HG02943 (cell line): ENCODE results near the gene FAM53B.

Experiments used
- ATAC-seq: cut with Tn5 transposase; IDR thresholded peaks from one replicate; pipeline ENCODE4 v1.9.1; 2021; ENCODE audit warnings: mild to moderate bottlenecking, low read depth, moderate library complexity; ENCODE audit not compliant: unreplicated experiment

FAM53B gene

GRCh38 chr10:124698545-124699469, 45.4 kb downstream of the FAM53B start:
- no peak for ATAC-seq

GRCh38 chr10:124697837-124698544, 46.2 kb downstream of the FAM53B start:
- no peak for ATAC-seq

- ATAC-seq: no peak
Observed at GRCh38 chr10:124697443-124697836, 46.7 kb downstream of the FAM53B start.

- ATAC-seq: peak; percentile 75
Observed at GRCh38 chr10:124696446-124697392, 47.5 kb downstream of the FAM53B start.

- ATAC-seq: no peak
Observed at GRCh38 chr10:124695259-124695658, 48.9 kb downstream of the FAM53B start.

GRCh38 chr10:124694481-124695220, 49.5 kb downstream of the FAM53B start:
- no peak for ATAC-seq

- no peak for ATAC-seq
Observed at GRCh38 chr10:124693801-124694416, 50.3 kb downstream of the FAM53B start.

GRCh38 chr10:124693396-124693795, 50.8 kb downstream of the FAM53B start:
- no peak for ATAC-seq

- ATAC-seq: no peak
Observed at GRCh38 chr10:124692100-124692446, 52.1 kb downstream of the FAM53B start.

- no peak for ATAC-seq
Observed at GRCh38 chr10:124691421-124692099, 52.6 kb downstream of the FAM53B start.

GRCh38 chr10:124691002-124691401, 53.2 kb downstream of the FAM53B start:
- no peak for ATAC-seq

GRCh38 chr10:124689911-124690498, 54.2 kb downstream of the FAM53B start:
- ATAC-seq: no peak

GRCh38 chr10:124688889-124689670, 55.1 kb downstream of the FAM53B start:
- peak; percentile 88 for ATAC-seq

GRCh38 chr10:124688386-124688785, 55.8 kb downstream of the FAM53B start:
- ATAC-seq: no peak

GRCh38 chr10:124686707-124687376, 57.3 kb downstream of the FAM53B start:
- no peak for ATAC-seq

- ATAC-seq: no peak
Observed at GRCh38 chr10:124685261-124685660, 58.9 kb downstream of the FAM53B start.

GRCh38 chr10:124683814-124684213, 60.4 kb downstream of the FAM53B start:
- ATAC-seq: no peak
